Measurements from ENCODE around the gene QRICH2.
A peak's percentile ranks its signal among the peaks of the same experiment; 100 is the strongest.
"Not testable (repeated sequence)": the region's sequence is repeated elsewhere in the genome, so short reads cannot be mapped to it uniquely, and the experiment has no call there.

Gene QRICH2

DNA sequence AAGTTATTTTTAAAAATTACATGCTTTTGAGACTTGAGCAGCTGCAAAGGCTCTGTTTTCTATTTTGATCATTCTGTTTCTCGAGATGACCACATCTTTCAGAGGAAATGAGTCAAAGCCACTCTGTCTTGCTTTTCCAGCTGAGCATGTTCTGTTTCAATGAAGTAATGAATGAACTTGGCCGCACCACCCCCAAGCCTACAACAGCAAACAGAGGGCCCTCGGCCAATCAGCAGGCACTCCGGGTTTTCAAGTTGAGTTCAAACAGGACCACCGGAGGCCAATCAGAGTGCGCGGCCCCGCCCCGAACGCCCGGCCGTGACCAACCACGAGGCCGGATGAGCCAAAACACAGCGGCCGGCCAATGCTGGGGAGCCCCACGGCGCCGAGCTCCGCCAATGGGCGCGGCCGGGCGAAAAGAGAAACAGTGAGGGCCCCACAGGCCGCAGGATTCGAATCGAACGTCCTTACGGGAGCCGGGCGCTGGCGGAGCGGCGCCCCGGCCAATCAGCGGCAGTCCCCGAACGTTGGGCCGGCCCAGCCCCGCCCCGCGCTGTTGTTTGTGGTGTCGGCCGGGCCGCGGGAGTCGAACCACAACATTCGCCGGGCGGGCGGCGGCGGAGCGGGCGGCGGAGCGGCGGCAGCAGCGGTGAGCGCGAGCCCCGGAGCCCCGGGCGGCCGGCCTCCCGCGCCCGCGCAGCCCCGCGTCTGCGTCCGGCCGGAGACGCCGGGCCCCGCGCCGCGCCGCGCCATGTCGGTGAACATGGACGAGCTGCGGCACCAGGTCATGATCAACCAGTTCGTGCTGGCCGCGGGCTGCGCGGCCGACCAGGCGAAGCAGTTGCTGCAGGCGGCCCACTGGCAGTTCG lies 43.1 kb downstream of the QRICH2 start, which contains the start of gene UBALD2:
Gene UBALD2, plus strand, starts transcription at position 594 of the 869 bp plus-strand sequence. Its CDS starts 158 bp downstream, at position 752.
- peak; percentile 97 for DNase-seq

DNA sequence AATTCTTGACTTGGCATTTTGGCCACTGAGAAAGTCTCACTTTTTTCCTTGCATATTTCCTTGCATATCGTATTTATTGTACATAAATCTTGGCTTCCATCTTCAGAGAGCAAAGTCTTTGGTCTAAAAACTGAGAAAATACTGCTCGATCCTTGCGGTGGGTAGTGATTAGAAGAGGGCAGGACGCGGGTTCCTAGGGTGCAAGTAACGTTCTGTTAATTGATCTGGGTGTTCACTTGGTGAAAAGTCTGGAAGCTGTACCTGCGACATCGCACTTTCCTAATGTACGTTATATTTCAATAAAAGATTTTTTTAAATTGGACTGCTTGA lies 43.7 kb downstream of the QRICH2 start:
- no peak for DNase-seq

DNA sequence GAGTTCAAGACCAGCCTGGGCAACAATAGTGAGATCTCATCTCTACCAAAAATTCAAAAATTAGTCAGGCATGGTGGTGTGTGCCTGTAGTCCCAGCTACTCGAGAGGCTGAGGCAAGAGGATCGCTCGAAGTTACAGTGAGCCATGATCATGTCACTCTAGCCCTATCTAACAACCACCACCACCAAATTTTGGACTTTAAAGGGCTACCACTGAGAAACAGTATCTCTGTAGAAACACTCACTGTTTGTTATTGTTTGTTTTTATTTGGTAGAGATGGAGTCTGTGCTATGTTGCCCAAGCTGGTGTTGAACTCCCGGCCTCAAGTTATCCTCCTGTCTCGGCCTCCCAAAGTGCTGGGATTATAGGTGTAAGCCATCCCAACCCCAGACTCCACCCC lies 44.2 kb downstream of the QRICH2 start:
- DNase-seq, result no peak

DNA sequence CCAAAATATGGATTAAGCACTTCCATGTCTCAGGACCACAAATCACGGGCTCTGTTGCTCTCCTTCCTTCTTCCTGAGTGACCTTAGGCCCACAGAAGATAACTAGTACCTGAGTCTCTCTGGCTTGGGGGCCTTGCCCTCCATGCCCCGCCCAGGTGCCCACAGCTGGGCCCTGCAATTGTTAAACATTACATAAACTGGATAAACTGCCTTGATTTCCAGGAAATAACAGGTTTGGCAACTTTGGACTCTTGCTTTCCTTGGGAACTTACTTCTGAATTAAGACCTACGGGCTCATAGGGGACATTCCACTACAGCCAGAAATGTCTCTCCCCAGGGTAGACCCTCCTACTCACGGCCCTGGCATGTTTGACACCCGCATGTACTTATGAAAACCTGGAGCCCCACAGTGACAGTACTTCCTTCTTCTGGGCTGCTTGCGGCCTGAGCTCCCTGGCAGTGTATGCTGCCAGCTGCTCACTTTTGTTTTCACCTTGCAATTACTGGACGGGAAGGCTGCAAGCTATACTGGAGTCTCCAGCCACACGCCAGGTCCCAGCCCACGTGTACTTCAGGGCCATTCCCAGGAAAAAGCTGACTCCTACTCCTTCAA lies 45.2 kb downstream of the QRICH2 start:
- peak; percentile 65 for DNase-seq

DNA sequence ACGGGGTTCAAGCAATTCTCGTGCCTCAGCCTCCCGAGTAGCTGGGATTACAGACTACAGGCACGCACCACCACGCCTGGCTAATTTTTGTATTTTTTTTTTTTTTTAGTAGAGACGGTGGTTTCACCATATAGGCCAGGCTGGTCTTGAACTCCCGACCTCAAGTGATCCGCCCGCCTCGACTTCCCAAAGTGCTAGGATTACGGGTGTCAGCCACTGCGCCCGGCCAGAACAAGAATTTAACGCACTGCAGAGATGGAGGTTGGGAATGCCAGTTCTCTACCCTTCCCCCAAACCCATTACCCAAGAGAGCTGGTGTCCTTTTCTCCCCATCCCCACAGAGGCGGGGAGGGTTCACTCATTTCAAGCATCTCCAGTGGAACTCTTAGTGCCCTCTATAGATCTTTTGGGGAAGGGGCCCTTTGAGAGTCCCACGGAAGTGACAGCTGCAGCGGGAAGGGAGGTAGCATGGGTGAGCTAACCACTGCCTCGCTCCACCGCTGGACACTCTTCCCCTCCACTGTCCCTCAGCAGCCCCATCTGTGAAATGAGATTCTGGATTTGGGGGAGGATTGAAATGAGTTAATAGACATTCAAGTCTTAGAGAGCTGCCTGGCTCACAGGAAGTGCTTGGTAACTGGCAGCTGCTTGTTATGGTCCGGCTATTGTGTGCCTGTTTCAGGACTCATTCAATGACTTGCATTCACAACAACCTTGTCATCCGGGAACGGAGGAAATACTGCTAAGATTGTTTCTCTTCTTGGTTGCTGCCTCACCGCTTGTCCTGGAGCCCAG lies 46.5 kb downstream of the QRICH2 start:
- DNase-seq, result no peak

DNA sequence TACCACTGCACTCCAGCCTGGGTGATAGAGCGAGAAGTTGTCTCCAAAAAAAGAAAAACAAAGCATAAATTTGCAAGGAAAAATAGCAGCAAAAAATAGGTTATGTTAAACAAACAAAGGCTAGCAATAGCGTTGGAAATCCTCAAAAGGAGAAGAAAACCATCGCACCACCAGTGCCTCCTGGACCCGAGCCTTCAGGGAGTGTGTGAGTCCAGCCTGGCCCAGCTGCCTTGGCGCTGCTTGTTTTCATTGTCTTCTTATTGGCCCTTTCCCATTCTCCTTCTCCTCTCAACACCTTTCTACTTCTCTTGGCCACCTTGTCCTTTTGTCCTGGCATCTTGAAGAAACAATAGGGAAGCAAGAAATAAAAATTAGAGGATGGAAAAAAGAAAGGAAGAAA lies 47.4 kb downstream of the QRICH2 start:
- no peak for DNase-seq

DNA sequence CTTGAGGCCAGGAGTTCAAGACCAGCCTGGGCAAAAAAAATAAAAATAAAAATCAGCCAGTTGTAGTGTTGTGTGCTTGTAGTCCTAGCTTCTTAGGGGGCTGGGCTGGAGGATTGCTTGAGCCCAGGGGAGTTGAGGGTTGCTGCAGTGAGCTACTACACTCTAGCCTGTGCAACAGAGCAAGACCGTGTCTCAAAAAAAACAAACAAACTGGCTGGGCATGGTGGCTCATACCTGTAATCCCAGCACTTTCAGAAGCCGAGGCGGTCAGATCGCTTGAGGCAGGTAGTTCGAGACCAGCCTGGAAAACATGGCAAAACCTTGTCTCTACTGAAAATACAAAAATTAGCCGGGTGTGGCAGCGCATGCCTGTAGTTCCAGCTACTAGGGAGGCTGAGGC lies 47.9 kb downstream of the QRICH2 start:
- DNase-seq, result no peak

DNA sequence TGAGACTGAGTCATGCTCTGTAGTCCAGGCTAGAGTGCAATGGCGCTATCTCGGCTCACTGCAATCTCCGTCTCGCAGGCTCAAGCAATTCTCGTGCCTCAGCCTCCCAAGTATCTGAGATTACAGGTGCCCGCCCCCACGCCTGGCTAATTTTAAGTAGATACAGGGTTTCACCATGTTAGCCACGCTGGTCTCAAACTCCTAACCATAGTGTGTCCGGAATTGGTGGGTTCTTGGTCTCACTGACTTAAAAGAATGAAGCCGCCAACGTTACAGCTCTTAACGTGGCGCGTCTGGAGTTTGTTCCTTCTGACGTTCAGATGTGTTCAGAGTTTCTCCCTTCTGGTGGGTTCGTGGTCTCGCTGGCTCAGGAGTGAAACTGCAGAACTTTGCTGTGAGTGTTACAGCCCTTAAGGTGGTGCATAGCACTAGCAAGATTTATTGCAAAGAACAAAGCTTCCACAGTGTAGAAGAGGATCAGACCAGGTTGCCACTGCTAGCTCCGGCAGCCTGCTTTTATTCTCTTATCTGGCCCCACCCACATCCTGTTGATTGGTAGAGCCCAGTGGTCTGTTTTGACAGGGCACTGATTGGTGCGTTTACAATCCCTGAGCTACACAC lies 51.5 kb downstream of the QRICH2 start:
- DNase-seq, result not testable (repeated sequence)

DNA sequence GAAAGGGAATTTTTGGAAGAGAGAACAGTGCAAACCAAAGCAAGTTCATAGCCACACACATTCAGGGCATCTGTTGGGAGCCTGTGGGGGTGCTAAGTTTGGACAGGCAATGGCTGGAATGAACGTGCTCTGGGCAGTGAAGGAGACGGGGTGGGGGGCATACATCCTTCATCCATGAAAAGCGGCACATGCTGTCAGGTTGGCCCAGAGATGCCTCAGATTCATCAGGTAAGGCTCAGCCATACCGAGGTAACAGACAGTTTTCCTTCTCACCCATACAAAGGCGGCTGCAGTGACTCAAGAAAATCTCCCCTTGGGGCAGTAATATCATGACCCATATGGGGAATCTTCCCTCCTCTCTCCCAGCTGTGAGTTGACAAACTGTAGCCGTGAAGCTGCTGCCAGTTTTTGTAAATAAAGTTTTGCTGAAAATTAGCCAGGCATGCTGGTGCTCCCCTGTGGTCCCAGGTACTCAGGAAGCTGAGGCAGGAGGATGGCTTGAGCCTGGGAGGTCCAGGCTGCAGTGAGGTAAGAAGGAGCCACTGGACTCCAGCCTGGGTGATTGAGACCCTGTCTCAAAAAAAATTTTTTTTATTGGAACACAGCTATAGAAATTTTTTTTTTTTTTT lies 52.2 kb downstream of the QRICH2 start:
- no peak for DNase-seq

DNA sequence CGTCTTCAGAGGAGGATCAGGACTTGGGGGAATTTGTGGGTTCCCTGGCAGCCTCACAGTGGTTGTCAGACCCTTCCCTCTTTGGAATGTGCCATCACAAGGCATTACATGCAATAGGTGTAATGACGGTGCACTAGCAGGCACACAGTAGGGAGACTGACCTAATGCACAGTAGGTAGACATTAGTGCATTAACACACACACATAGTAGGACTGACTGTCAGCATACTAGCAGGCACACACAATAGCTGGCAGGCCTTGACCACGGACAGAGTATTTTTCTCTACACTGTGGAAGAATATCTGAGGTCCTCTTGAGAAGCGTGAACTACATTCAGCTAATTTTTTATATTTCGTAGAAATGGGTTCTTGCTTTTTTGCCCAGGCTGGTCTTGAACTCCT lies 53.8 kb downstream of the QRICH2 start:
- no peak for DNase-seq

DNA sequence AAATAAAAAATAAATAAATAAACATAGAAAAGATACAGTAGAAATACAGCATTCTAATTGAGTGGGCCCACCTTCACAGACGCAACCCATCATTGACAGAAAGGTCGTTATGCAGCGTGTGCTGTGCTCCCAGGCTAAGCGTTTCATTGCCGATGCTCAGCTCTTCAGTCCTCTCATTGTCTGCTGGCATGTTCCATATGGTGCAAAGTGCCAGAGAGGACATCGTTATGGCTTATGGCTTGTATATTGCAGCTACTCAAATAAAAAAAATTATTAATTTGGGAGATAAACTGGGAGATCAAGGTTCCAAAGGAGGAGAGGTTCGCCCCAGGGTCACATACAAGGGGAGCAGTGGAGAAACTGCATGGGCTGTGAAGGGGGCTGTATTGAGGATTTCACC lies 54.2 kb downstream of the QRICH2 start:
- no peak for DNase-seq

DNA sequence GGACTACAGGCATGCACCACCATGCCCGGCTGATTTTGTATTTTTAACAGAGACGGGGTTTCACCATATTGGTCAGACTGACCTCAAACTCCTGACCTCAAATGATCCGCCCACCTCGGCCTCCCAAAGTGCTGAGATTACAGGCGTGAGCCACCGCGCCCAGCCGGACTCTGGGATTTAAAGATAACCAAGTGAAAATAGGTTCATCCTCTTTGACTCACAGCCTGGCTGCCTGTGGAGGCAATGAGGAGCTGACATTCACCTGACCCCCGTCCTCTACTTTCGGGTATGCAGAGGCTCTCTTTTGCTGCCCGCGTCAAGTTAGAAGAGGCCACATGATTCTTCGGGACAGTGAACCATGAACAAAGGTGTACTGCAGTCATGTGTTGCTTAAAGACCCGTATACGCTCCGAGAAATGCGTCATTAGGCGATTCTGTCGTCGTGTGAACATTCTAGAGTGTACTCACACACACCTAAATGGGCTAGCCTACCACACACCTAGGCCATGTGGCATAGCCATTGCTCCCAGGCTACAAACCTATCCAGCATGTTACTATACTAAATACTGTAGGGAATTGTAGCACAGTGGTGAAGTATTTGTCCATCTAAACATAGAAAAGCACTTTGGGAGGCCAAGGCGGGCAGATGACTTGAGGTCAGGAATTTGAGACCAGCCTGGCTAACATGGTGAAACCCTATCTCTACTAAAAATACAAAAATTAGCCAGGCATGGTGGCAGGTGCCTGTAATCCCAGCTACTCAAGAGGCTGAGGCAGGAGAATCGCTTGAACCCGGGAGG lies 54.9 kb downstream of the QRICH2 start:
- DNase-seq, result not testable (repeated sequence)

DNA sequence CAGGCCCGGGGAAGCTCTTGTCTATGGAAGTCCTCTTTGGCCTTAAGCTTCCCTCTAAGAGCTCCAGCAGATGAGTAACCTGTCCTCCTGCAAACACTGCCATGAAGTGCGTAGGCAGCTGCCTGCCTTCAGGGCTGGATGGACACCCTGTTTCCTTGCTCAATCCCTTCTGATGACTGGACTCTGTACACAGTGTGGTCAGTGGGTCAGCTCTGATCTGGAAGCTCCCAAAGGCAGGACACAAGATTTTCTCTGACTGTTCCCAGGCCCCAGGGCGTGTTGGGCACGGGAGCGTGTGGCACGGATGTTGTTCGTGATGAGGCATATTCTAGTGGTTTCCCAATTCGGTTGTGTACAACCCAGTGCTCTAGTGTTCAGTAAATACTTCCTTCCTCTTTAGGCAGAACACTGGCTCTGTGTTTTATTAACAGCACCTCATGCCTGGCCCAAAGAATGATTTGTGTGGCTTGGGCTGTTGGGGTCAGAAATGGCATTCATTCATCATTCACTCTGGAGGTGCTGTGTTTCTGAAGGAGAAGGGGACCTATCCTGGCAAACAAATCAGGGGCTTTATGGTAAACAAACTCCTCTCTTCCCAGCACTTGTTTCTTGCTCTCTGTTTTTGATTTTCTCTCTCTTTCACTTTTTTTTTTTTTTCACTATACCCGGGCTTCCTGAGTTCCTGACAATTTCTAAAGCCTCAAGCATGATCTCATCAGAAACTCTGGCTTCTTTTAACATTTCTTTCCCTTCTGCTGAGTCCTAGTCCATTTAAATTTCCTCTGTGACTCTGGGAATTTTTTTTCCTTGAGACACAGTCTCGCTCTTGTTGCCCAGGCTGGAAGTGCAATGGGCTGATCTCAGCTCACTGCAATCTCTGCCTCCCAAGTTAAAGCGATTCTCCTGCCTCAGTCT lies 55.8 kb downstream of the QRICH2 start:
- no peak for DNase-seq

DNA sequence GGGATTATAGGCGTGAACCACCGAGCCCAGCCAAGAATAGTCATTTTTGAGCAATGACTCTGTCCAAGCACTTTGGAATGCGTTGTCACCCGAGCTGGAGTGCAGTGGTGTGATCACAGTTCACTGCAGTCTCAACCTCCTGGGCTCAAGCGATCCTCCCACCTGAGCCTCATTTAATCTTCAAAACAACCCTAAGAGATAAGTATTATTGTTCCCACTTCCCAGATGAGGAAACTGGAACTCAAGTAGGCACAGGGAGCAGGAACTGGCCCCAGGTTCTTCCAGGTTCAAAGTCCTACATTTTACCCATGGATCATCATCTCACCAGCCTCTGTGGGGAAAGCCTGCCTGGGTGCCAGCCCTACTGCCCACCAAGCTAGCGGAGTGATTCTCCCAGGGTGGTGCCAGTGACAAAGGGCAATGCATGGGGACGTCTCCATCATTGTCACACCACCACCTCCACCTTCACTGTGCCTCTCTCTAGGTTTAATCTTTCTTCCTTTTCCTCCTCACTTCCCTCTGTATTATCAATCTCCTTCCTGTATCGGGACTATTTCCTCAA lies 56.5 kb downstream of the QRICH2 start:
- DNase-seq, result no peak

DNA sequence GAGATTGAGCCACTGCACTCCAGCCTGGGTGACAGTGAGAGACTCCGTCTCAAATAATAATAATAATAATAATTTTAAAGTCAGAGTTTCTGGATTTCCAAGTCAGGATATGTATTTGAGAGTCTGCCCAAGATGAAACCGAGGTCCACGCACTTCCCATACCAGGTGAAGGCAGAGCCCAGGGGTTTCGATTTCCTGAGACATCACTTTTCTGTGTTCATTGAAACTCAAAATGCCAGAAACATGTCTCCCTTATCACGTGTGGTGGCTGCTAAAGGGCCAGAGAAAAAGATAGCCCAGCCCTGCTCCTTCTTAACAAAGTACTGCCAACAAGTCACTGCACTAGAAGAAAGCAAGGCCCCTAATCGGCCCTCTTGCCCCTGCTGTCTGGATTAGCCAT lies 57.9 kb downstream of the QRICH2 start:
- DNase-seq, result no peak

DNA sequence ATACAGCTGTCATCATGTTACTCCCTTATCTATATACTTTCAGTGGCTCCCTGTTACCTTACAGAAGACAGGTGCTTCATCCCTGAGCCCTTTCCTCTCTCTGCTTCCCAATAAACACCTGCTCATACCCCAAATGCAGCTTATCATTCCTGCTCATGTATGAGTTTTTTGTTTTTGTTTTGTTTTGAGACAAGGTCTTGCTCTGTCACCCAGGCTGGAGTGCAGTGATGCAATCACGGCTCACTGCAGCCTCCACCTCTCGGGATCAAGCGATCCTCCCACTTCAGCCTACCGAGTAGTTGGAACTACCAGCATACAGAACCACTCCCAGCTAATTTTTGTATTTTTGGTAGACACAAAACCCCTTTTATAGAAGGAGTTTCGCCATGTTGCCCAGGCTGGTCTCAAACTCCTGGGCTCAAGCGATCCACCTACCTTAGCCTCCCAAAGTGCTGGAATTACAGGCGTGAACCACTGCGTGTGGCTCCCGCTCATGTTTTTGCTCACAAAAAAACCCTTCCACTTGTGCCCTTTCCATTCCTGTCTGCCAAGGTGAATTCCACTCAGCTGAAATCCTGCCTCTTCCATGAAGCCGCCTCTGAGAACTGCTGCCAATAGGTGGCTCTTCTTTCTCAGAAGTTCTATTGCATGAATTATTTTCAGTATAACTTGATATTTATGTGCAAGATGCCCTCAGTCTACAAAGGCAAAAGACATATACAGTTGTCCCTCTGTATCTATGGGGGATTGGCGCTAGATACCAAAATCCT lies 59.9 kb downstream of the QRICH2 start:
- no peak for DNase-seq

DNA sequence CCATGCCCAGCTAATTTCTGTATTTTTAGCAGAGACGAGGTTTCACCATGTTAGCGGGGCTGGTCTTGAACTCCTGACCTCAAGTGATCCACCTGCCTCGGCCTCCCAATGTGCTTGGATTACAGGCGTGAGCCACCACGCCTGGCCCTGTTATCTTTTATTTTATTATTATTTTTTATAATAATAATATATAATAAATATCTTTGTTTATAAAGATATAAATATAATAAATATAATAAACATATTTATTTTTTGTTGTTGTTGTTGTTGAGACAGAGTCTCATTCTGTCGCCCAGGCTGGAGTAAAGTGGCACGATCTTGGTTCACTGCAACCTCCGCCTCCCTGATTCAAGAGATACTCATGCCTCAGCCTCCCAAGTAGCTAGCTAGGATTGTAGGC lies 60.8 kb downstream of the QRICH2 start:
- no peak for DNase-seq

DNA sequence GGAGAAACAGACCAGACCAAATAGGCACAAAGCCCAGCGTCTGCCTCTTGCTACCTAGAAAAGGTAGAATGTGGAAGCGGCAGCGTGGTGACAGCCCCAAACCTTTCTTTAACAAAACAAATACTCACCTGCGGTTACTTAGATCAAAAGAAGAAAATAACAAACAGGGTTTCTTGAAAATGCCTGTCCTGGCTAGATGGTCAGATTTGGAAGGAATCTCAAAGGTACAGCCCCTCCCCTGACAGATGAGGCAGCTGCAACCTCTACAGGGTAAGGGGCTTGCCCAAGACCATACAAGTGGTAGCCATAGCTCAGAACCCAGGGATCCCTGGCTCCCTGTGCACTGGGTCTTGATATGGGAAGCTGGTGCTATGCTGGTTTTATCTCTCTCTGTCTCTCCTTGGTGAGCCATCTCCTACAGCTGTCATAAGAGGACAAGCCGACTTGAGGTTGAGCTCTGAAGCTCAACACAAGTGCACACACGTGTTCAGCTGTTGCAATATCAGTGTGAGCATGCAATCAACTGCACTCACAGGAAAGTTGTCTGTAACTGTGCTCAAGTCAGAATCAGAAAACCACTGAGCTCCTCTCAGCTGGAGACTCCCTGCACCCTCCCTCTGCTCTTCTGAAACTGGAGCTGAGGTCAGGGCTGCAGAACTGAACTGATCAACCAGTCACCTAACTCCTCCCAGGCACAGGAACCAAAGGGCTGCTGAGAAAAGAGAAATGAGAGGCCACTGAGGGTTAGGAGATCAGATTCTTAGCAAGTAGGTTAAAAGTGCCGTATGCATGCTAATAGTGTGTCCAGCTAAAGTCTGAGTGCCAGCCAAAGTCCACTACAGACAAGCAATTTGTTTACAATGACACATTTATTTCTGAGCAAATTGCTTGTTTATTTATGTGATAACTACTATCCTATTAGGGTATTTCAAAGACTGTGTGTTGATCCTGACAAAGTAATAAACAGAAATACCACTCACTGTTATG lies 61.7 kb downstream of the QRICH2 start:
- DNase-seq, result no peak
